ENCODE data around the gene ZCCHC7. TPM values are rescaled to one million over a fixed set of nuclear protein-coding genes. Genes with fewer than 3 reads are reported as not detected.

The ZCCHC7 gene
- total RNA-seq, 1 donor from 2014 or later, result 21.7 TPM

DNA sequence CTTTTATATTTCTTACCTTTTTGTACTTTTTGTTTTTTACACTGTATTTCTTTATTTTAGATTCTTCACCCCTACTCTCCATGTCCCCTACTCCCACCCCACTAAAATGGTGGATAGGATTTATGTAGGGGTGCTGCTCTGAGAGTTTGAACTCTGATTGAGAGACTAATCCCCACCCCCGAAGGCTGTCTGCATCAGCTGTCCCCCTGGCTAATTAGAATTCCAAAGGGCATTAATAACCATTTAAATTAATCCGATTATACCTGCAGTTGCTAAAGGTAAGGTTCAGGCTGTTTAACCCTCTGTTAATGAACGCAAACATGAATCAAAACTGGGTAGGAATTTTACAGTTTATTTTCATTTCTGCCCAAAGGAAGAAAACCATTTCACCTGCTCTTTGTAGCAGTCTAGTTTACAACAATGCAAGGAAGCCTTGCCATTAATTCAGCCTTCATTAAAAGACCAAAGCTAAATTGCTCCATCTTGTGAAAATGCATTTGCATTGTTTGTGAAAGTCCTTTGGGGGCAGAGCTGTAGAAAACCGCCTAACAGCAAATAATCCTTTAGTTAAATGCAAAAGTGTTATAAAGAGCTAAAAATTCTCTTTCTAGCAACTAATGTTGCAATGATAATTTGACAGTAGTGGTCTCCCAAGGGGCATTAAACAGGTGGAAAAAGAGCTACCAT, 71.2 kb downstream of the ZCCHC7 start:
- no peaks in the 10 kb centered on the region for H3K36me3 ChIP-seq (ENCODE audit: insufficient read depth, low read length)
- no peak for TF ChIP-seq CTCF (IDR thresholded peaks at IDR 0.05; ENCODE audit: insufficient read depth, low read depth, low read length)
- no peak for TF ChIP-seq EZH2 (IDR thresholded peaks at IDR 0.05; ENCODE audit: insufficient read depth, low read length)
- no peaks in the 10 kb centered on the region for H3K4me1 ChIP-seq (ENCODE audit: insufficient read depth, low read length)
- FAIRE-seq (no peak), DNase-seq (ENCODE audit: low read depth) (no peak)
- H3K9ac ChIP-seq (ENCODE audit: low read length), result no peak overlapping the region
- no peak overlapping the region for H3K4me3 Mint-ChIP-seq (ENCODE audit: unreplicated experiment)
- H3K36me3 Mint-ChIP-seq (ENCODE audit: low read depth, unreplicated experiment), result peaks cover 5% of the 10 kb centered on the region
- no peaks in the 10 kb centered on the region for H3K27me3 ChIP-seq (ENCODE audit: insufficient read depth, low read length)
- no peaks in the 10 kb centered on the region for H3K27me3 Mint-ChIP-seq (ENCODE audit: low read depth, unreplicated experiment)
- H3K27ac Mint-ChIP-seq (ENCODE audit: unreplicated experiment), result no peak overlapping the region
- H4K20me1 ChIP-seq (ENCODE audit: insufficient read depth, low read length), result peaks cover 9% of the 10 kb centered on the region
- no peak overlapping the region for H2AFZ ChIP-seq (ENCODE audit: low read depth, low read length)
- no peak overlapping the region for H3K4me2 ChIP-seq (ENCODE audit: low read length)
- no peak overlapping the region for H3K27ac ChIP-seq (ENCODE audit: low read depth, low read length)
- H3K9me3 Mint-ChIP-seq (ENCODE audit: unreplicated experiment), result no peaks in the 10 kb centered on the region
- peaks cover 6% of the 10 kb centered on the region for H3K4me1 Mint-ChIP-seq (ENCODE audit: low read depth, unreplicated experiment)
- H3K79me2 ChIP-seq (ENCODE audit: insufficient read depth, low read length), result no peaks in the 10 kb centered on the region
- no peak overlapping the region for H3K4me3 ChIP-seq (ENCODE audit: insufficient read depth, low read depth, low read length)
- no peaks in the 10 kb centered on the region for H3K9me3 ChIP-seq (ENCODE audit: insufficient read depth, low read depth, low read length)

DNA sequence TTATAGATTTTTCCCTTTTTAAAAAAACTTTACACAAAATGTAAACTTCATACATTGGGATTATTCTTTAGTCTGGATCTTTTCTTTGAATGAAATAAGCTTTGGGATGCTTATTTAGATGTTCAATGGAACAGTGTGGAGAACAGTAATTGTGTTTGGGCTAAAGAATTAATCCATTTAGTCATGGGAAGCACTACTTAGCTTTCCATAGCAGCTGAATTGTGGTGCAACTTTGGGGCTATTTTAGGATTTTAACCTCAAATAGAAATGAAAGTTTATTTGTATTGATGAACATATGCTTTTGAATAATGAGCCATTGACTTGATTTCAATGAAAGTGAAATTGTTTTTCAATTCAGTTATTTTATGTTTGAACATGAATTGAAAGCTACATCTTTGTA, 72.4 kb downstream of the ZCCHC7 start:
- Histone ChIP-seq H3K79me2 (ENCODE audit: insufficient read depth, low read length) (no peaks in the 10 kb centered on the region), H4K20me1 (ENCODE audit: insufficient read depth, low read length) (peaks cover 9% of the 10 kb centered on the region), H3K36me3 (ENCODE audit: insufficient read depth, low read length) (no peaks in the 10 kb centered on the region), H3K9ac (ENCODE audit: low read length) (no peak overlapping the region), H3K4me3 (ENCODE audit: insufficient read depth, low read depth, low read length) (no peak overlapping the region), H3K27ac (ENCODE audit: low read depth, low read length) (no peak overlapping the region), H3K9me3 (ENCODE audit: insufficient read depth, low read depth, low read length) (no peaks in the 10 kb centered on the region), H3K4me2 (ENCODE audit: low read length) (no peak overlapping the region), H3K27me3 (ENCODE audit: insufficient read depth, low read length) (no peaks in the 10 kb centered on the region), H2AFZ (ENCODE audit: low read depth, low read length) (no peak overlapping the region), H3K4me1 (ENCODE audit: insufficient read depth, low read length) (peaks cover 2% of the 10 kb centered on the region)
- Mint-ChIP-seq H3K4me3 (ENCODE audit: unreplicated experiment) (no peak overlapping the region), H3K4me1 (ENCODE audit: low read depth, unreplicated experiment) (peaks cover 10% of the 10 kb centered on the region), H3K36me3 (ENCODE audit: low read depth, unreplicated experiment) (peaks cover 5% of the 10 kb centered on the region), H3K27me3 (ENCODE audit: low read depth, unreplicated experiment) (no peaks in the 10 kb centered on the region), H3K27ac (ENCODE audit: unreplicated experiment) (no peak overlapping the region), H3K9me3 (ENCODE audit: unreplicated experiment) (no peaks in the 10 kb centered on the region)
- FAIRE-seq (no peak), DNase-seq (ENCODE audit: low read depth) (no peak)
- no peak for TF ChIP-seq EZH2 (IDR thresholded peaks at IDR 0.05; ENCODE audit: insufficient read depth, low read length)
- no peak for TF ChIP-seq CTCF (IDR thresholded peaks at IDR 0.05; ENCODE audit: insufficient read depth, low read depth, low read length)

All from astrocyte (in vitro differentiated cells and primary cell).